HCT116 (cell line): Measurements from ENCODE around the gene PCDH18.

Experiments used
- CBX3 ChIP-seq: IDR thresholded peaks from 2 replicates; pipeline ENCODE4 v1.6.1; 2012; ENCODE audit warnings: low read depth
- EGR1 ChIP-seq: IDR thresholded peaks from 2 replicates; pipeline ENCODE4 v1.6.1; 2012; ENCODE audit warnings: low read depth
- EZH2 ChIP-seq: fragments of 200-600 bp; sonication (generic); IDR thresholded peaks from 2 replicates; pipeline ENCODE4 v1.6.1; 2017; ENCODE audit warnings: antibody characterized with exemption, mixed run types
- JUND ChIP-seq: IDR thresholded peaks from 2 replicates; pipeline ENCODE4 v1.6.1; 2012
- POLR2AphosphoS5 ChIP-seq: IDR thresholded peaks from 2 replicates; pipeline ENCODE4 v1.6.1; 2011; ENCODE audit warnings: mild to moderate bottlenecking, low read depth, low read length, moderate library complexity
- RAD21 ChIP-seq: IDR thresholded peaks from 2 replicates; pipeline ENCODE4 v1.6.1; 2012; ENCODE audit warnings: low read depth, mild to moderate bottlenecking
- REST ChIP-seq: IDR thresholded peaks from 2 replicates; pipeline ENCODE4 v1.6.1; 2012; ENCODE audit warnings: low read depth
- SP1 ChIP-seq: IDR thresholded peaks from 2 replicates; pipeline ENCODE4 v1.6.1; 2012; ENCODE audit warnings: low read depth
- TCF7L2 ChIP-seq: IDR thresholded peaks from 2 replicates; pipeline ENCODE4 v1.7.0; 2011; ENCODE audit warnings: borderline replicate concordance, inconsistent platforms; ENCODE audit not compliant: insufficient read depth, insufficient read length; ENCODE audit errors: extremely low read depth
- YY1 ChIP-seq: IDR thresholded peaks from 2 replicates; pipeline ENCODE4 v1.6.1; 2011; ENCODE audit warnings: low read length, low read depth, moderate library complexity, mild to moderate bottlenecking; ENCODE audit not compliant: insufficient replicate concordance; ENCODE audit errors: extremely low read depth

GRCh38 chr4:137476345-137476744 lies 55.9 kb downstream of the PCDH18 start:
- TF ChIP-seq YY1 (no peak), EZH2 (no peak), REST (no peak), POLR2AphosphoS5 (no peak), SP1 (no peak), TCF7L2 (no peak), JUND (no peak), RAD21 (no peak), EGR1 (no peak), CBX3 (no peak)
